HG03025 (cell line): Measurements from ENCODE around the gene DOCK7.
"Not testable (repeated sequence)": the region's sequence is repeated elsewhere in the genome, so short reads cannot be mapped to it uniquely, and the experiment has no call there.

Source experiments
- ATAC-seq: cut with Tn5 transposase; IDR thresholded peaks from one replicate; pipeline ENCODE4 v1.9.1; 2021; ENCODE audit warnings: mild to moderate bottlenecking, moderate library complexity; ENCODE audit not compliant: unreplicated experiment, low FRiP score

DOCK7 gene

GRCh38 chr1:62698161-62698560, 10.0 kb upstream of the DOCK7 start:
- ATAC-seq: not testable (repeated sequence)

GRCh38 chr1:62694479-62694878, 6.3 kb upstream of the DOCK7 start:
- not testable (repeated sequence) for ATAC-seq

GRCh38 chr1:62693123-62693522, 4.9 kb upstream of the DOCK7 start:
- no peak for ATAC-seq

- ATAC-seq: no peak
These were observed 3.1 kb upstream of the DOCK7 start for GRCh38 chr1:62691062-62691844.

- no peak for ATAC-seq
These were observed 1.3 kb upstream of the DOCK7 start for GRCh38 chr1:62689524-62689923.

GRCh38 chr1:62688687-62689085, 500 bp upstream of the DOCK7 start:
- ATAC-seq: peak; percentile 14

- peak; percentile 28 for ATAC-seq
These were observed 724 bp downstream of the DOCK7 start for GRCh38 chr1:62687421-62687902.

- ATAC-seq: no peak
These were observed 1.4 kb downstream of the DOCK7 start for GRCh38 chr1:62686822-62687221.

- no peak for ATAC-seq
These were observed 2.7 kb downstream of the DOCK7 start for GRCh38 chr1:62685431-62685859.

- no peak for ATAC-seq
These were observed 5.7 kb downstream of the DOCK7 start for GRCh38 chr1:62682531-62682930.

GRCh38 chr1:62680992-62681391, 7.2 kb downstream of the DOCK7 start:
- not testable (repeated sequence) for ATAC-seq

- ATAC-seq: not testable (repeated sequence)
These were observed 10.4 kb downstream of the DOCK7 start for GRCh38 chr1:62677822-62678221.

- no peak for ATAC-seq
These were observed 11.4 kb downstream of the DOCK7 start for GRCh38 chr1:62676611-62677356.

- ATAC-seq: no peak
These were observed 14.6 kb downstream of the DOCK7 start for GRCh38 chr1:62673629-62674028.

GRCh38 chr1:62672029-62672428, 16.2 kb downstream of the DOCK7 start:
- ATAC-seq: no peak

- no peak for ATAC-seq
These were observed 33.4 kb downstream of the DOCK7 start for GRCh38 chr1:62654744-62655143.

GRCh38 chr1:62652387-62652786, 35.8 kb downstream of the DOCK7 start:
- no peak for ATAC-seq

GRCh38 chr1:62643283-62643682, 44.9 kb downstream of the DOCK7 start:
- no peak for ATAC-seq

GRCh38 chr1:62637392-62638105, 50.6 kb downstream of the DOCK7 start:
- no peak for ATAC-seq

GRCh38 chr1:62628506-62628905, 59.7 kb downstream of the DOCK7 start:
- ATAC-seq: no peak

GRCh38 chr1:62625415-62625814, 62.8 kb downstream of the DOCK7 start:
- no peak for ATAC-seq
